ENCODE data around the gene PRMT7. TPM values are rescaled to one million over a fixed set of nuclear protein-coding genes. Genes with fewer than 3 reads are reported as not detected.

The PRMT7 gene
- polyA plus RNA-seq, 3 donors: 25.3 to 58.0 (median 30.6) TPM

GRCh38 chr16:68369168-68369567, 58.3 kb downstream of the PRMT7 start:
- 63 to 86% (median 64%) methylated on average over 3 to 4 of the region's 4 CpGs for WGBS, 3 donors
- no peak overlapping the region for H3K27ac ChIP-seq (ENCODE audit: low read depth, low read length)

- H3K27ac ChIP-seq (ENCODE audit: low read depth, low read length): no peak overlapping the region
- 59 to 87% (median 74%) methylated on average over 23 of the region's 23 CpGs for whole genome bisulfite sequencing, 3 donors
Measured at GRCh38 chr16:68369697-68370580, 59.1 kb downstream of the PRMT7 start.

GRCh38 chr16:68370581-68371275, 59.9 kb downstream of the PRMT7 start:
- H3K27ac ChIP-seq (ENCODE audit: low read depth, low read length): no peak overlapping the region
- 75 to 84% (median 82%) methylated on average over 32 of the region's 32 CpGs for WGBS, 3 donors

- WGBS, 3 donors: 92 to 94% (median 94%) methylated on average over 14 to 27 of the region's 27 CpGs
- H3K27ac ChIP-seq (ENCODE audit: low read depth, low read length): no peak overlapping the region
Measured at GRCh38 chr16:68371276-68371651, 60.4 kb downstream of the PRMT7 start.

GRCh38 chr16:68371706-68372380, 61.0 kb downstream of the PRMT7 start:
- H3K27ac ChIP-seq (ENCODE audit: low read depth, low read length): no peak overlapping the region
- 92 to 97% (median 94%) methylated on average over 38 to 40 of the region's 40 CpGs for WGBS, 3 donors

GRCh38 chr16:68372381-68372720, 61.5 kb downstream of the PRMT7 start:
- WGBS, 3 donors: 93 to 100% (median 98%) methylated on average over 3 of the region's 3 CpGs

GRCh38 chr16:68372806-68373205, 62.0 kb downstream of the PRMT7 start:
- 82 to 97% (median 93%) methylated on average over 8 of the region's 8 CpGs for WGBS, 3 donors

More at GRCh38 chr16:68372381-68372720, 61.5 kb downstream of the PRMT7 start:
- no peak overlapping the region for H3K27ac ChIP-seq (ENCODE audit: low read depth, low read length)

GRCh38 chr16:68373528-68374245, 62.9 kb downstream of the PRMT7 start:
- H3K27ac ChIP-seq (ENCODE audit: low read depth, low read length): no peak overlapping the region
- 59 to 87% (median 83%) methylated on average over 18 of the region's 18 CpGs for WGBS, 3 donors

More at GRCh38 chr16:68372806-68373205, 62.0 kb downstream of the PRMT7 start:
- H3K27ac ChIP-seq (ENCODE audit: low read depth, low read length): no peak overlapping the region

GRCh38 chr16:68374246-68374805, 63.5 kb downstream of the PRMT7 start:
- no peak overlapping the region for H3K27ac ChIP-seq (ENCODE audit: low read depth, low read length)
- WGBS, 3 donors: 59 to 91% (median 87%) methylated on average over 10 of the region's 10 CpGs

GRCh38 chr16:68374961-68375660, 64.3 kb downstream of the PRMT7 start:
- WGBS, 3 donors: 83 to 89% (median 84%) methylated on average over 9 of the region's 9 CpGs
- H3K27ac ChIP-seq (ENCODE audit: low read depth, low read length): no peak overlapping the region

GRCh38 chr16:68375801-68376536, 65.2 kb downstream of the PRMT7 start:
- H3K27ac ChIP-seq (ENCODE audit: low read depth, low read length): no peak overlapping the region
- 91 to 96% (median 95%) methylated on average over 10 to 11 of the region's 11 CpGs for WGBS, 3 donors

- WGBS, 3 donors: 93 to 97% (median 94%) methylated on average over 6 of the region's 6 CpGs
- no peak overlapping the region for H3K27ac ChIP-seq (ENCODE audit: low read depth, low read length)
Measured at GRCh38 chr16:68376590-68376989, 65.8 kb downstream of the PRMT7 start.

GRCh38 chr16:68377221-68377620, 66.4 kb downstream of the PRMT7 start:
- H3K27ac ChIP-seq (ENCODE audit: low read depth, low read length): no peak overlapping the region
- 93 to 97% (median 96%) methylated on average over 7 of the region's 7 CpGs for WGBS, 3 donors

- H3K27ac ChIP-seq (ENCODE audit: low read depth, low read length): no peak overlapping the region
- 50 to 70% (median 60%) methylated on average over 11 of the region's 11 CpGs for WGBS, 3 donors
Measured at GRCh38 chr16:68377667-68378393, 67.0 kb downstream of the PRMT7 start.

- WGBS, 3 donors: 78 to 83% (median 79%) methylated on average over 13 of the region's 13 CpGs
- no peak overlapping the region for H3K27ac ChIP-seq (ENCODE audit: low read depth, low read length)
Measured at GRCh38 chr16:68378436-68379415, 67.9 kb downstream of the PRMT7 start.

Measured in adipose tissue (tissue), 3 donors.